Measurements from ENCODE around the gene MAP3K2.
"Not testable (repeated sequence)": the region's sequence is repeated elsewhere in the genome, so short reads cannot be mapped to it uniquely, and the experiment has no call there.

The MAP3K2 gene

DNA sequence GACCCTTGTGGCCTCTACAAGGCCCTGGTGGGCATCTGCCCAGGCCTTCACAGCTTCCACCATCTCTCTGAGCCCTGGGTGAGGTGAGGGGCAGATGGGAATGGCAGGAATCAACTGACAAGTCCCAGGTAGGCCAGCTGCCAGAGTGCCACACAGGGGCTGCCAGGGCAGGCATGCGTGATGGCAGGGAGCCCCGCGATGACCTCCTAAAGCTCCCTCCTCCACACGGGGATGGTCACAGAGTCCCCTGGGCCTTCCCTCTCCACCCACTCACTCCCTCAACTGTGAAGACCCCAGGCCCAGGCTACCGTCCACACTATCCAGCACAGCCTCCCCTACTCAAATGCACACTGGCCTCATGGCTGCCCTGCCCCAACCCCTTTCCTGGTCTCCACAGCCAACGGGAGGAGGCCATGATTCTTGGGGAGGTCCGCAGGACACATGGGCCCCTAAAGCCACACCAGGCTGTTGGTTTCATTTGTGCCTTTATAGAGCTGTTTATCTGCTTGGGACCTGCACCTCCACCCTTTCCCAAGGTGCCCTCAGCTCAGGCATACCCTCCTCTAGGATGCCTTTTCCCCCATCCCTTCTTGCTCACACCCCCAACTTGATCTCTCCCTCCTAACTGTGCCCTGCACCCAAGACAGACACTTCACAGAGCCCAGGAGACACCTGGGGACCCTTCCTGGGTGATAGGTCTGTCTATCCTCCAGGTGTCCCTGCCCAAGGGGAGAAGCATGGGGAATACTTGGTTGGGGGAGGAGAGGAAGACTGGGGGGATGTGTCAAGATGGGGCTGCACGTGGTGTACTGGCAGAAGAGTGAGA lies 32.5 kb upstream of the MAP3K2 start:
- DNase-seq: no peak

DNA sequence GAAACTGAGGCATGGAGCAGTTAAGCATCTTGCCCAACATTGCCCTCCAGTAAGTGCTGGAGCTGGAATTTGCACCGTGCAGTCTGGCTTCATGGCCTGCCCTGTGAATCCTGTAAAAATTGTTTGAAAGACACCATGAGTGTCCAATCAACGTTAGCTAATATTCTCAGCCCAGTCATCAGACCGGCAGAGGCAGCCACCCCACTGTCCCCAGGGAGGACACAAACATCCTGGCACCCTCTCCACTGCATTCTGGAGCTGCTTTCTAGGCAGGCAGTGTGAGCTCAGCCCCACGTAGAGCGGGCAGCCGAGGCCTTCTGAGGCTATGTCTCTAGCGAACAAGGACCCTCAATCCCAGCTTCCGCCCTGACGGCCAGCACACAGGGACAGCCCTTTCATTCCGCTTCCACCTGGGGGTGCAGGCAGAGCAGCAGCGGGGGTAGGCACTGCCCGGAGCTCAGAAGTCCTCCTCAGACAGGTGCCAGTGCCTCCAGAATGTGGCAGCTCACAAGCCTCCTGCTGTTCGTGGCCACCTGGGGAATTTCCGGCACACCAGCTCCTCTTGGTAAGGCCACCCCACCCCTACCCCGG lies 31.8 kb upstream of the MAP3K2 start:
- no peak for DNase-seq

DNA sequence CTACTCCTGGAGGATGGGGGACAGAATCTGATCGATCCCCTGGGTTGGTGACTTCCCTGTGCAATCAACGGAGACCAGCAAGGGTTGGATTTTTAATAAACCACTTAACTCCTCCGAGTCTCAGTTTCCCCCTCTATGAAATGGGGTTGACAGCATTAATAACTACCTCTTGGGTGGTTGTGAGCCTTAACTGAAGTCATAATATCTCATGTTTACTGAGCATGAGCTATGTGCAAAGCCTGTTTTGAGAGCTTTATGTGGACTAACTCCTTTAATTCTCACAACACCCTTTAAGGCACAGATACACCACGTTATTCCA lies 31.3 kb upstream of the MAP3K2 start:
- no peak for DNase-seq

DNA sequence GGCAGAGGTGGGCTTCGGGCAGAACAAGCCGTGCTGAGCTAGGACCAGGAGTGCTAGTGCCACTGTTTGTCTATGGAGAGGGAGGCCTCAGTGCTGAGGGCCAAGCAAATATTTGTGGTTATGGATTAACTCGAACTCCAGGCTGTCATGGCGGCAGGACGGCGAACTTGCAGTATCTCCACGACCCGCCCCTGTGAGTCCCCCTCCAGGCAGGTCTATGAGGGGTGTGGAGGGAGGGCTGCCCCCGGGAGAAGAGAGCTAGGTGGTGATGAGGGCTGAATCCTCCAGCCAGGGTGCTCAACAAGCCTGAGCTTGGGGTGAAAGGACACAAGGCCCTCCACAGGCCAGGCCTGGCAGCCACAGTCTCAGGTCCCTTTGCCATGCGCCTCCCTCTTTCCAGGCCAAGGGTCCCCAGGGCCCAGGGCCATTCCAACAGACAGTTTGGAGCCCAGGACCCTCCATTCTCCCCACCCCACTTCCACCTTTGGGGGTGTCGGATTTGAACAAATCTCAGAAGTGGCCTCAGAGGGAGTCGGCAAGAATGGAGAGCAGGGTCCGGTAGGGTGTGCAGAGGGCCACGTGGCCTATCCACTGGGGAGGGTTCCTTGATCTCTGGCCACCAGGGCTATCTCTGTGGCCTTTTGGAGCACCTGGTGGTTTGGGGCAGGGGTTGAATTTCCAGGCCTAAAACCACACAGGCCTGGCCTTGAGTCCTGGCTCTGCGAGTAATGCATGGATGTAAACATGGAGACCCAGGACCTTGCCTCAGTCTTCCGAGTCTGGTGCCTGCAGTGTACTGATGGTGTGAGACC lies 30.7 kb upstream of the MAP3K2 start, which contains the start of gene PROC:
Gene PROC, plus strand, starts transcription at position 128 of the 812 bp plus-strand sequence. CDS start 1,516 bp downstream, outside the sequence.
- DNase-seq: no peak

DNA sequence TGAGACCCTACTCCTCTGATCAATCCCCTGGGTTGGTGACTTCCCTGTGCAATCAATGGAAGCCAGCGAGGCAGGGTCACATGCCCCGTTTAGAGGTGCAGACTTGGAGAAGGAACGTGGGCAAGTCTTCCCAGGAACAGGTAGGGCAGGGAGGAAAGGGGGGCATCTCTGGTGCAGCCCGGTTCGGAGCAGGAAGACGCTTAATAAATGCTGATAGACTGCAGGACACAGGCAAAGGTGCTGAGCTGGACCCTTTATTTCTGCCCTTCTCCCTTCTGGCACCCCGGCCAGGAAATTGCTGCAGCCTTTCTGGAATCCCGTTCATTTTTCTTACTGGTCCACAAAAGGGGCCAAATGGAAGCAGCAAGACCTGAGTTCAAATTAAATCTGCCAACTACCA lies 29.6 kb upstream of the MAP3K2 start:
- no peak for DNase-seq

DNA sequence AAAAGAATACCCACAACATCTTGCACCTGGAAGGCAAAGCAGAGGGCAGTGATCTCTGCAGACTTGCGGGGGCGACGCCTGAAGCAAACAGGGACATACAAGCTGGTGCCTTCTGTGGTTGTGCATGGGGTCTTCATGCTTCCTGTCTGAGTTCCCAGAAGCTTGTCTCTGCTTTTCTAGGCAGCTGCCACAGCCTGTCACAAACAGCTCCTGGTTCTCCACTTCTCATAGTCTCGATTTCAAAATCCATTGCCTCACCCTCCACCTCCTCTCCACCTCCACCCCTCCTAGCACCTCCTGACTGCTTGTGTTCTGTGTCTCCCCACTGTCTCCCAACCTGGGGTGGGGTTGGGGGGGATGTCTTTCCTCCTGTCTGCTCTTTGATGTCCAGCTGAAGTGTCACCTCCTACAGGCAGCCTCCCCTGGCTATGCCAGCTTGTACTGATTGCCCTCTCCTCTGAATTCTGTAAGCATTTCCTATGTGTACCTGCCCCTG lies 28.8 kb upstream of the MAP3K2 start:
- DNase-seq: no peak

DNA sequence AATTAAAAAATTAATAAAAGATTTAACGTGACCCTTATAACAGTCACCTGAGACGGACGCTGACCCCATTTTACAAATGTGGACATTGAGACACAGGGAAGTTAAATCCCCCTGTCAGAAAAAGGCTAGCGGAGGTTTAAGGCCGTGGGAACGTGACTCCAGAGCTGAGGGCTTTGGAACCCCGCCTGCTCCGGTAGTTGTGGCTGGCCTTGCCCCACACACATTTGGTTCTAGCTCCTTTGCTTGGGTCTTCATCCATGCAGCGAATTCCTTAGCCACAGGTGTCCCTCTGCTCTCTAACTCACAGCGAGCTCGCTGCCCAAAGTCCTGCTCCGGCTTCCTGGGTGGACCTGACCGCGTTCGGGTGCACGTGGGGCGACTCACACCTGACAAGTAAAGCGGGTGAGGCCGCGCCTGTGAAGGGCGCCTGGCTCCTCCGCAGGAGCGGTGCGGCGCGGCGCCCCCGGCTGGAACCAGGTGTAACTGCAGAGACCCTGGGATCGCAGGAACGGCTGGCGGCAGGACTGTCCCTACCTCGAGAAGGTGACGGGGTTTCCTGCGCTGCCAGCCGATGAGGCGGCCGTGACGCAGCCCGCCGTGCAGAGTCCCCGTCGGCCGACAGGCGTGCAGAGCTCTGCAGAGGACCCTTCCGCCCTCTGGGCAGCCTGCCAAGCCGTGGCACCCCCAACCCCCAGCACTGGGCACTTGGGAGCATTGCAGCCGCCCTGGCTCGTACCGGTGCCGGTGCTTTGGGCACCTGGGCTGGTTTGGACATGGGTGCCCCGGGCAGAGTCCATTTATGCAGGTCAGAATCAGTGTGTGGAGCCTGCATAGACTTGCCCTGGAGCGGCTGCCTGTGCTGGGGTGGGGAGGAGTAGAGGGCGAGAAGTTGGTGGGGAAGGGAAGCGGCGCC lies 28.1 kb upstream of the MAP3K2 start:
- peak; percentile 47 for DNase-seq

DNA sequence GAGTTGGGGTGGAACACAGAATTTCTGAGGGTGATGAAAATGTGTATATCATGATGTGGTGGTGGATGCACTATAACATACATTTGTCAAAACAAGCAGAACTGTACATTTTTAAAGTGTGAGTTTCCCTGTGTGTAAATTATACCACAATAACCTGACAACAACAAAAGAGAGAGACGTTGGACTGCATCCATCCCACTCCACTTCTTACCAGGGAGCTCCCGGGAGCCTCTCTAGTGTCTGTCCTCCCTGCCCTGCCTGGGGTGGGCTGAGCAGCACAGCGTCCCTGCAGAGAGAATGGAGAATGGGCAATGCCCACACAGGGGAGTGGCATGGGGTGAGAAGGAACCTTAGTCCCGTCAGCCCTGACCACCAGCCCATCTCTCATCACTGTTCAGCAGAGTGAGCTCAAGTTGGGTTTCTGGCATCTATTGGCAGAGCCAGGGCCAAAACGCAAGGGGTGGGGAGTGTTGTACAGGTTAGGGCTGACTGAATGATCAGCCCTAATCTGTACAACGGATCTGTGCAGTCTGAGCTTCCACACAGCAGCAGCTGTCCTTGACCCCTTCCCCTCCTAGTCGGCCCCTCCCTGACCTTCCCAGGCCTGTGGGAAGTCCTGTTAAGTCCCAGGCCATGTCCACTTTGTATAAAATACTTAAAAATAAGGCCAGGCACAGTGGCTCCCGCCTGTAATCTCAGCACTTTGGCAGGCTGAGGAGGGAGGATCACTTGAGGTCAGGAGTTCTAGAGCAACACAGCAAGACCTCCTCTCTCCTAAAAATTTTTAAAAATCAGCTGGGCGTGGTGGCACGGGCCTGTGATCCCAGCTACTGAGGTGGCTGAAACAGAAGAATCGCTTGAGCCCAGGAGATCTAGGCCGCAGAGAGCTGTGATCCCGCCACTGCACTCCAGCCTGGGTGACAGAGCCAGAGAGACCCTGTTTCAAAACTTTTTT lies 27.1 kb upstream of the MAP3K2 start:
- DNase-seq: no peak

DNA sequence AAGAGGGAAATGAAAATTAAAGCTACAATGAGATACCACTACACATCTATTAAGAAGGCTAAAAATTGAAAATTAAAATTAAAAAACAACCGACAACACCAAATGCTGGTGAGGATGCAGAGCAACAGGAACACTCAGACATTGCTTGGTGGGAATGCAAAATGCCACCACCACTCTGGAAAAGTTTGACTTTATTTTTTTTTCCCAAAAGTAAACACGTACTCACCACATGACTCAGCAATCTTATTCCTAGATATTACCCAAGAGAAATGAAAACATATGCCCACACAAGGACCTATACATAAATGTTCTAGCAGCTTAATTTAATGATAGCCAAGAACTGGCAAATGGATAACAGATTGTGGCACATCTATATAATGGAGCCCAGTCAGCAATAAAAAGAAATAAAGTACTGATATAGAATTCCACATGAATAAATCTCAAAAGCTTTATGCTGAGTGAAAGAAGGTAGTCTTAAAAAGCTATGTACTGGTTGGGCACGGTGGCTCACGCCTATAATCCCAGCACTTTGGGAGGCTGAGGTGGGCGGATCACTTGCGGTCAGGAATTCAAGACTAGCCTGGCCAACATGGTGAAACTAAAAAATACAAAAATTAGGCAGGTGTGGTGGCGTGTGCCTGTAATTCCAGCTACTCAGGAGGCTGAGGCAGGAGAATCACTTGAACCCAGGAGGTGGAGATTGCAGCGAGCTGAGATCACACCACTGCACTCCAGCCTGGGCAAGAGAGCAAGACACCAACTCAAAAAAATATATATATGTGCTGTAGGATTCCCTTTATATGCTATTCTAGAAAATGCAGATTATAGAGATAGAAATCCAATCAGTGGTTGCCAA lies 26.2 kb upstream of the MAP3K2 start:
- DNase-seq: no peak

DNA sequence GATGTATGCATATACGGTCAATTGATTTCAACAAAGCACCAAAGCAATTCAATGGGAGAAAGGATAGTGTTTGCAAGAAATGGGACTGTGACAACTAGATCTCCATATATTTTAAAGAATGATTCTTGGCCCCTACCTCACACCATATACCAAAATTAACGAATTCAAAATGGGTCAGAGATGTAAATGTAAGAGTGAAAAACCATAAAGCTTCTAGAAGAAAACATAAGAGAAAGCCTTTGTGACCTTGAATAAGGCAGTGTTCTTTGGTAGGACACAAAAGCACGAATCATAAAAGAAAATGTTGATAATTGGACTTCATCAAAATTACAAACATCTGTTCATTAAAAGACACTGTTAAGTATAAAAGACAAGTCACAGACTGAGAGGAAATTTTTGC lies 25.4 kb upstream of the MAP3K2 start:
- DNase-seq: no peak

DNA sequence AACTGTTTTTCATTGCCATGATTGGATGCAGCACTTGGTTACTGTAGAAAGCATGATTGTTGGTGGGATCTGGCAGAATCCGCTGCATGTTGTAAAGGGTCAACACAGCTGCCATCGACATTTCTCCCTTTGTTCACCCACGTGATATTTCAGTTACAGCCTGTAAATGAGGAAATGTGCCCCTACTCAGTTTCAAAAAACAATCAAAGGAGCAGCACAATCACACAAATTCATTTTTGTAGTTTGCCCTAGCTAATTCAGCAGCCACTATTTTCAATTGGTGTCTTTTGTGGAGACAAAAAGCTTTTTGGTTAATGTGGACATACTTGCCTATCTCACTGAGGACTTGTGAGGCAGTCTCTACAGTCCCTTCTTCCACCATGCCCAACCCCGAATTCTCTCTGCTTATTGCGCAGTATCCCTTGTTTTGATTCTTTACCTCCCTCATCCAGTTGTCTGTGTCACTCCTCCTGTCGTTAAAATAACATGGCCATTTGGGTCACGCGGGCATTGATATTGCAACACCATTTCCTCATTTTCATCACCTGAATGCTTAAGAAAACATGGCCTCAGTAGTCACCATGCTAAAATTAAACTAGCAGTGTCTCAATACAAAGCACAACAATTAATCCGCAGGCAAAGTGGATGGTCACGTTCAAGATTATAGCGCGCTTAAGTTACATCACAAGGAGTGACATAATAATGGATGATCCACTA lies 24.0 kb upstream of the MAP3K2 start:
- DNase-seq: no peak

DNA sequence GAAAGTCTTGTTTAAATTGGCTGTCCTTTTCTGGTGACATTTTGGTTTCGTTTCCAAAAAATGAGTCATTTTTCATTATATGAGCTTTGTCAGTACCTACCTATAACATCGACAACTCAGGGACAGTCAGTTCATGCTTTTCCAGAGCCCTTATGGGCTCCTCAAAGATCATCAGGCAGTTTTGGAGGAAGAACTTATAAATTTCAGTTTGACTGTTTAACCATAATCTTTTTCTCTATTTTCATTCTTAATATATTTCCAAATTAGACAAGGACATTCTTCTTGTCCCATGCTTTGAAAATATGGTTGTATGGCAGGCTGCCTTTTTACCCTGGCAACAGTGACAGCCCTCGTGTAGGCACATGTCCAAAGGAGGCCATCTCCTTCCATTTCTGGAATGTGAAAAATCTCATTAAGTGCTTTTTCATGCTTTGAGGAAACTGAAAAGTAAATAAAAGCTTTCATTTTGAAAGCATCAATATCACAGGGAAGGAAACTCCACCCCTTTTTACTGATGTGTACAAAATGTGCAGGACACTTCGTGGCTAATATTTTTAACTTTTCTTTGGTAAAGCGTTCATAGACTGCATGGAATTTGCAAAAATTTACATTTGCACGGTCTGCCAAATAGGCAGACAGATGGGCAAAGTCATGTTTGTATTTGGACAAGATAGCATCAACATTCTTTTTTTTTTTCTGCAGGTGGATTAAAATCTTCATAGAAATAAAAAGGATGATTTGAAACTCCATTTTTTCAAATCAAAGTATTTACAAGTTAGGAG lies 23.3 kb upstream of the MAP3K2 start:
- no peak for DNase-seq

DNA sequence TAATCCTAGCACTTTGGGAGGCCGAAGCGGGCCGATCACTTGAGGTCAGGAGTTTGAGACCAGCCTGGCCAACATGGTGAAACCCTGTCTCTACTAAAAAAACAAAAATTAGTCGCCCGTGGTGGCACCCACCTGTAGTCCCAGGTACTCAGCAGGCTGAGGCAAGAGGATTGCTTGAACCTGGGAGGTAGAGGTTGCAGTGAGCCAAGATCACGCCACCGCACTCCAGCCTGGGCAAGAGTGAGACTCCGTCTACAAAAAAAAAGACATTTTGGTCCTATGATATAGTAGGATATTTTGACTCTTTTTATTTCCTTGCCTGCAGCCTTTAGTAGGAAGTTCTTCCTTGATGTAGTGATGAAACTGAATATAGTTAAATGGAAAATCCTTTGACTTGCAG lies 21.9 kb upstream of the MAP3K2 start:
- DNase-seq: not testable (repeated sequence)

DNA sequence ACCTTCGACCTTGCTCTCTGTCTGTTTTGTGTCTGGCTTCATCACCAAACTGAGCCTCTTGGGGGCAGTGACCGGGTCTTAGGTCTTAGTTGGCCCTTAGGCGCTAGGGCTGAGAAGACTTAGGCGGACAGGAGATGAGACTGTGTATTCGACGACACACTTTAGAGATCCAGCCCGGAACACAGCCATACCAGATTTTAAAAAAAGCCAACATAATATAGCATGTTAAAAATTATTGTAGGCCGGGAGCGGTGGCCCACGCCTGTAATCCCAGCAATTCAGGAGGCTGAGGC lies 21.0 kb upstream of the MAP3K2 start:
- no peak for DNase-seq

DNA sequence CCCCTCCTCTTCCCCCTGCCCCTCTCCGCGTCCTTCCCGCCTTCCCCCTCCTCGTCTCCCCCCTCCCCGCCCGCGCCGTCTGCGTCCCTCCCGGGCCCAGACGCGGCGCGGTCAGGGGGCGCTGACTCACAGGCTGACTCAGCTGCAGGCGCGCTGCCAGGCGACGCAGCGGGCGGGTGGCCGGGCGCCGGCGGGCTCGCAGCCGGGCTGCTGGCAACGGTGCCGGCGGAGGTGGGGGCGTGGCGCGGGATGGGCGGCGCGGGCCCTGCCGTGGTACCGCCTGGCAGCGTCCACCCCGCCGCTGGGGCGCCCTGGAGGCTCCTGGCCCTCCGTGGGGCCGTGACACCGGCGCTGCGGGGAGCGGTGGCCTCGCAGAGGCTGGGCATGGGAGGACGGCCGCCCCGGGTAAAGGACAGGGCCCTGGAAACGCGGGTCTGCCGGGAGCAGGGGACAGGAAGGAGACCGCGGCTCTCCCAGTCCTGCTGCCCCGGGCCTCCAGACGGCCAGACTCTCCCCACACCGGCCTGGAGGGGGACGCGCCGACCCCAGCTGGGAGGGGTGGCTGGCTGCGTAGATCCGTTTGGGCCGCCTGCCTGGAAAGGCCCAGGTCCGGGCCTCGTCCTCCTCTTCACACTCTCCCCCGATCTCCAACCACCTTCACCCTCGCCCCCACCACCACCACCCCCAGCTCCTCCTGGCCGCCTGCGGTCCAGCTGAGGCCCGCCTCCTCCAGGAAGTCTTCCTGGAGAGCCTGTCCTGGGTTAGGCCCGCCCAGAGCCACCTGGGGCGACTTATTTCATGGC lies 20.4 kb upstream of the MAP3K2 start:
- DNase-seq: peak; percentile 86

DNA sequence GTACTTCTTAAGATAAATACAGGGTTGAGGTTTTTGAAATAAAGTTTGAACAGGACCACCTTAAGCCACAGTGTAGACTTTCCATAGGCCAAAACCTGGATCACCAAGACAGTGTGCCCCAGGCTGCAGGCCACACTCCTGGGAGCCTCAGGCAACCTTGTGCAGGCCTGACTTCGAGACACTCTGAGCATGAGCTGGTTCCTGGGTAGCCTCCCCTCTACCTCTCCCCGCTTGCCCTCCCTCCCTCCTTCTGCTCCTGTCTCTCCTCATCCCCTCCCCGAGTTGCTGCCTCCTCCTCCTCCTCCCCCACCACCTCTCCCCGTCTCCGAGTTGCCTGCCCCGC lies 19.9 kb upstream of the MAP3K2 start:
- no peak for DNase-seq

DNA sequence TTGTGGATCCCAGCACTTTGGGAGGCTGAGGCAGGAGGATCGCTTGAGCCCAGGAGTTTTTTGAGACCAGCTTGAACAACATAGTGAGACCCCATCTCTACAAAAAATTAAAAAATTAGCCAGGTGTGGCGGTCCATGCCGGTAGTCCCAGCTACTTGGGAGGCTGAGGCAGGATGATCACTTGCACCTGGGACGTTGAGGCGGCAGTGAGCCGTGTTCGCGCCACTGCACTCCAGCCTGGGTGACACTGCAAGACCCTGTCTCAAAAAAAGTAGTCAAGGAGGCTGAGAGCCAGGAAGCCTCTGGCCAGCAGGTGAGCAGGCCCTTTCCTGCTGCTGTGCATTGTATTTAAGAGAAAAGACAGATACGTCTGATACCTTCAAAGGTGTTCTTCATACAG lies 19.3 kb upstream of the MAP3K2 start:
- no peak for DNase-seq

DNA sequence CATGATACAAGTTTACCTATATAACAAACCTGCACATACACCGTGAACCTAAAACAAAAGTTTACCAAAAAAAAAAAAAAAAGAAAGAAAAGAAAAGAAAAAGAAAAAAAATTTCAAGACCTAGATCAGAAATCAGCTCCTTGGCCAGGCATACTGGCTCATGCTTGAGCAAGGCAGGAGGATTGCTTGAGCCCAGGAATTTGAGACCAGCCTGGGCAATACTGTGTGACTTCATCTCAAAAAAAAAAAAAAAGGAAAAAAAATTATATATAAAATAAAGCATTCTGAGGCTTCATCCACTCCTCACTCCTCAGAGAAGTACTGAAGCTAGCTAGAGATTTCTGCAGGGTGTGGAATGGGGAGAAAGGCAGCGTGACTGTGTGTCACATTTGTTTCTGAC lies 18.7 kb upstream of the MAP3K2 start:
- DNase-seq: no peak

DNA sequence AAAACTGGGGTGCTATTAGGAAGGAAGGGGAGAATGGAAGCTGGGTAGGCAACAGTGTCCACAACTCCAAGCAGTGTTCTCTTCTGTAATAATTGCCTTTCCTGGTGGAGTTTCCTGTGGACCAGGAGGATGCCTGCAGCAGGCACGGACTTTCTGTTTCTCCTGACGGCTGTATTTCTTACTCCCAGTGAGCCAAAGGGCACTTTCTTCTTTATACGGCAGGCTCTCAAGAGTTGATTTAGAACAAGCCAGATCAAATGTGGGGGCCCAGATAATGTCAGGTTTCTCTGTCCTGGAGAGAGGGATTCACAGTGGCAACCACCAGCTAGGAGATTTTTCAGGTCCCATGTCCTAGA lies 17.5 kb upstream of the MAP3K2 start:
- DNase-seq: no peak
